ENCODE measurements around the gene ARL8A.
A peak's percentile ranks its signal among the peaks of the same experiment; 100 is the strongest.
"Not testable (repeated sequence)": the region's sequence is repeated elsewhere in the genome, so short reads cannot be mapped to it uniquely, and the experiment has no call there.

ARL8A gene

DNA sequence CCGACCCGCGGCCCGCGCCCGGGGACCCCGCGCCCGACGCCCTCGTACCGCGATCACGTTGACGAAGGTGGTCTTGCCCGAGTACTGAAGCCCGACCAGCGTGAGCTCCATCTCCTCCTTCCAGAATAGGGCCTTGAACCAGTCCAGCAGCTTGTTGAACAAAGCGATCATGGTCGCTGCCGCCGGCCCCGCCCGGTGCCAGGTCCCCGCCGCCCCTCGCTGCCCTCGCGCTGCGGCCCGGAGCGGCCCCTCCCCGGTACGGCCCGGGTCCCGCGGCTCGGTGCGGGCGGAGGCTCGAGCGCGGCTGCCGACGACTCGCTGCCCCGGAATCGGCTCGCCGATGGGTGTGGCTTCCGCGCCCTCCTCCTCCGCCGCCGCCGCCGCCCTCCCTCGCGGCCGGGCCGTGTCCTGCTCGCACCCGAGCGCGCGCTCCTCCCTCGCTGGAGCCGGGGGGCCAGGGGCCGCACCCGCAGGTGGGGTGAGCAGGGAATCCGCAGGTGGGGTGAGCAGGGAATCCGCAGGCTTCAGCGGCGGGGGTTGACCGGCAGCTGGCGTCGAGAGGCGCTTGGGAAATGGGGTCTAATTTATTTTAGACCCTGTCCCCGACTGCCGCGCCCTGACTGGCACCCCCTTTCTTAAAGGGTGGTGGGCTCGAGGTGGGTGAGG, at the start of gene ARL8A:
Gene ARL8A, minus strand, starts transcription at position 336 of the 666 bp plus-strand sequence. Its CDS starts 165 bp downstream, at position 171.
- H3K4me3 ChIP-seq (ENCODE audit: low read depth, low read length) = peak within 1 kb of the TSS; percentile 80
- no peak for TF ChIP-seq CTCF (IDR thresholded peaks at IDR 0.05; ENCODE audit: low read depth, low read length, missing control alignments)
- H3K36me3 ChIP-seq (replicated peaks) = no peaks in the 10 kb centered on the region
- DNase-seq = no peak
- peak within 1 kb of the TSS; percentile 43 for H3K27ac ChIP-seq
- H3K27me3 ChIP-seq (replicated peaks) = no peaks in the 10 kb centered on the region
- in situ Hi-C loops (cut with HindIII; ENCODE audit: low pct_ligation_motif_present, low sequenced_read_pairs) = loop anchor here (25.0 kb wide), 1 partner anchor 132 kb away; the partner anchor contains the start of gene ELF3

DNA sequence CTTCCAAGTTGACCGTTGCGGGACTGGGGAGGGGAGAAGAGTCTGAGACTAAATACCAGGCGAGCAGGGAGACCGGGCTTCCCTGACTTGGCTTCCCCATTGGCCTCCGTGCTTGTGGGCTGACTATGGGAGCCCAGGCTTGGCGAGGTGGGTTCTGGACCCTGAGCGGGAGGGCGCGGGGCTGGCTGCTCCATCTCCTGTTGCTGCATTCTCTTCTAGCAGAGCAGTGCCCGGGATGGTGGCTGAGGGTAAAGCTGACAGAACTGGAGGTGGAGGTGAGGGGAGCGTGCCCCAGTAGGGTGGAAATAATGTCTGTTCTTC, 49.8 kb upstream of the ARL8A start:
- Histone ChIP-seq H3K27ac (no peak overlapping the region), H3K27me3 (replicated peaks) (peaks cover 13% of the 10 kb centered on the region), H3K4me3 (ENCODE audit: low read depth, low read length) (no peak overlapping the region), H3K36me3 (replicated peaks) (no peaks in the 10 kb centered on the region)
- in situ Hi-C loops (cut with HindIII; ENCODE audit: low pct_ligation_motif_present, low sequenced_read_pairs) = no loop called here
- no peak for DNase-seq
- TF ChIP-seq CTCF (IDR thresholded peaks at IDR 0.05; ENCODE audit: low read depth, low read length, missing control alignments) = no peak

DNA sequence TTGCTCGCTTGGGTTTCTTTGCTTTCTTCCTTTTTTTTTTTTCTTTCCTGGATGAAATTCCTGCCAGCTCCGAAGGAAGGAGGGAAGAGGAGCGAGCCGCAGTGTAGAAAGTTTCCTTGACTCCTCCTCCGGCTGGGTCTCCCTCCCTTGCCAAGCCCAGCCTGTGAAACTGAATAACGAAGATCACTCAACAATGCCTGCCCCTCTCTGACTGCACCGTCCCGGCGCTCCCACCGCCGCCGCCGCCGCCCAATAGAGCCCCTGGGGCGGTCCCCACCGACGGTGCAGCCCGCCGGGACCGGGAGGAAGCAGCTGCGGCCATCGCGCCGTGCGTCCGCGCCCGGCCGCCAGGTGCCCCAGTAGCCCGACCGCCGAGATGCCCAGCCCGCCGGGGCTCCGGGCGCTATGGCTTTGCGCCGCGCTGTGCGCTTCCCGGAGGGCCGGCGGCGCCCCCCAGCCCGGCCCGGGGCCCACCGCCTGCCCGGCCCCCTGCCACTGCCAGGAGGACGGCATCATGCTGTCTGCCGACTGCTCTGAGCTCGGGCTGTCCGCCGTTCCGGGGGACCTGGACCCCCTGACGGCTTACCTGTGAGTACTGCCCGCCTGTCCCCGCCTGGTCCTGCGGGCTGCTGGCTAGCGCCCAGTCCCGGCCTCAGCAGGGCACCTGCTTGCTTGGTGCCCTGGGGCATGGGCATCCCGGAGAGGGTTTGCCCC, 49.2 kb upstream of the ARL8A start, which contains the start of gene LGR6:
Gene LGR6, plus strand, starts transcription at position 186 of the 714 bp plus-strand sequence. Its CDS starts 191 bp downstream, at position 377.
- H3K4me3 ChIP-seq (ENCODE audit: low read depth, low read length) = no peak within 1 kb of the TSS

GRCh38 chr1:202192770-202193613, 48.5 kb upstream of the ARL8A start:
- Histone ChIP-seq H3K36me3 (replicated peaks) (no peaks in the 10 kb centered on the region), H3K27me3 (replicated peaks) (peaks cover 13% of the 10 kb centered on the region), H3K4me3 (ENCODE audit: low read depth, low read length) (no peak overlapping the region), H3K27ac (no peak overlapping the region)
- in situ Hi-C loops (cut with HindIII; ENCODE audit: low pct_ligation_motif_present, low sequenced_read_pairs) = no loop called here
- TF ChIP-seq CTCF (IDR thresholded peaks at IDR 0.05; ENCODE audit: low read depth, low read length, missing control alignments) = peak; percentile 92
- peak; percentile 42 for DNase-seq

More for the DNA sequence above, 49.2 kb upstream of the ARL8A start, which contains the start of gene LGR6:
- Histone ChIP-seq H3K36me3 (replicated peaks) (no peaks in the 10 kb centered on the region), H3K27me3 (replicated peaks) (peaks cover 13% of the 10 kb centered on the region), H3K27ac (no peak within 1 kb of the TSS)
- in situ Hi-C loops (cut with HindIII; ENCODE audit: low pct_ligation_motif_present, low sequenced_read_pairs) = no loop called here
- TF ChIP-seq CTCF (IDR thresholded peaks at IDR 0.05; ENCODE audit: low read depth, low read length, missing control alignments) = no peak
- DNase-seq = no peak

DNA sequence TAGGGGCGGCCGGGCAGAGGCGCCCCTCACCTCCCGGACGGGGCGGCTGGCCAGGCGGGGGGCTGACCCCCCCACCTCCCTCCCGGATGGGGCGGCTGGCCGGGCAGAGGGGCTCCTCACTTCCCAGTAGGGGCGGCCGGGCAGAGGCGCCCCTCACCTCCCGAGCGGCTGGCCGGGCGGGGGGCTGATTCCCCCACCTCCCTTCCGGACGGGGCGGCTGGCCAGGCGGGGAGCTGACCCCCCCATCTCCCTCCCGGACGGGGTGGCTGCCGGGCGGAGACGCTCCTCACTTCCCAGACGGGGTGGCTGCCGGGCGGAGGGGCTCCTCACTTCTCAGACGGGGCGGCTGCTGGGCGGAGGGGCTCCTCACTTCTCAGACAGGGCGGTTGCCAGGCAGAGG, 46.9 kb upstream of the ARL8A start:
- peaks cover 11% of the 10 kb centered on the region for H3K27me3 ChIP-seq (replicated peaks)
- H3K4me3 ChIP-seq (ENCODE audit: low read depth, low read length); DNase-seq; in situ Hi-C loops (cut with HindIII; ENCODE audit: low pct_ligation_motif_present, low sequenced_read_pairs); H3K36me3 ChIP-seq (replicated peaks); H3K27ac ChIP-seq: not testable (repeated sequence)

Measured in brain microvascular endothelial cell (primary cell).